Right cardiac atrium (tissue), 5 donors: ENCODE measurements around the gene APC2. TPM values are rescaled to one million over a fixed set of nuclear protein-coding genes. Genes with fewer than 3 reads are reported as not detected.

Experiments used
- ATAC-seq, 2 donors: fragments of 200-7000 bp; cut with Tn5 transposase; one replicate each; pipeline versions ENCODE4 v1.8.0 to v1.9.1; 2020; ENCODE audit warnings: moderate library complexity in 2 of 2, mild to moderate bottlenecking in 1 of 2
- DNase-seq, 3 donors: peaks; one replicate each; pipeline ENCODE4 v3.0.0-alpha.2; 2020
- H3K27ac ChIP-seq: one replicate; pipeline ENCODE4 v1.5.1; 2013; ENCODE audit warnings: mild to moderate bottlenecking, low read length, control low read depth, moderate library complexity
- H3K27me3 ChIP-seq: one replicate; pipeline ENCODE4 v1.6.1; 2013; ENCODE audit not compliant: control insufficient read depth, insufficient read depth
- H3K4me1 ChIP-seq: one replicate; pipeline ENCODE4 v1.6.1; 2013; ENCODE audit warnings: low read length; ENCODE audit not compliant: control insufficient read depth, insufficient read depth
- H3K4me3 ChIP-seq: one replicate; pipeline ENCODE4 v1.5.1; 2013; ENCODE audit warnings: low read length, control low read depth
- H3K9me3 ChIP-seq: one replicate; pipeline ENCODE4 v1.6.1; 2013; ENCODE audit warnings: low read length; ENCODE audit not compliant: control insufficient read depth
- WGBS: extraction: QIAGEN DNeasy Blood & Tissue Kit; methylation state at CpG from one replicate; pipeline ENCODE4 v1.1.7; 2013; 5-methylcytosine and 5-hydroxymethylcytosine counted together
- intact Hi-C, 4 donors: fragments of 100-400 bp; cut with DNase I; formaldehyde crosslinking; loops; one replicate each; pipeline versions ENCODE4 v1.11.0 to v1.14.0; 2022 to 2023
- polyA plus RNA-seq: library from polyadenylated mRNA; stranded (reverse); fragments of 200-250 nt; gene quantifications from one replicate; pipeline ENCODE4 v1.2.3, GENCODE V29; 2013
- total RNA-seq, 4 donors: library from RNA; stranded (reverse); fragmentation: NEBNext Ultra II Directional; extraction: Animal tissue kit (Norgen Biotek cat#: 25700); gene quantifications; one replicate each; pipeline ENCODE4 v1.2.1, GENCODE V29; 2021
- donor health status: healthy with polysubstance abuse.
- donor health status: DM: no; HTN: yes; CAD: no.
- donor health status: DM: no; HTN: no; CAD: no.
- donor health status: DM: no; HTN: yes; CAD: no; lungs with severe emphysema.
- donor health status: DM: yes; HTN: yes; CAD: no.

APC2 gene
- total and polyA plus RNA-seq, 5 donors, result 0.45 to 0.88 (median 0.68) TPM

GRCh38 chr19:1409204-1410005, 40.5 kb upstream of the APC2 start:
- H3K4me1 ChIP-seq, result peaks cover 17% of the 10 kb centered on the region
- DNase-seq, result peak in 1 of 3 donors; percentile 57
- H3K9me3 ChIP-seq, result no peaks in the 10 kb centered on the region
- H3K27ac ChIP-seq, result peak overlapping the region; percentile 90
- intact Hi-C loops, result no loop called here
- H3K27me3 ChIP-seq, result no peaks in the 10 kb centered on the region
- peak overlapping the region; percentile 97 for H3K4me3 ChIP-seq
- WGBS, result 56% methylated on average over 33 of the region's 33 CpGs
- no peak for ATAC-seq

- Histone ChIP-seq H3K4me1 (peaks cover 19% of the 10 kb centered on the region), H3K27ac (peak overlapping the region; percentile 31), H3K4me3 (no peak overlapping the region), H3K9me3 (no peaks in the 10 kb centered on the region), H3K27me3 (no peaks in the 10 kb centered on the region)
- WGBS, result 71% methylated on average over 23 of the region's 23 CpGs
- DNase-seq (peak in 2 of 3 donors; percentile 56 to 73), ATAC-seq (no peak)
- intact Hi-C loops, result no loop called here
These were observed 39.7 kb upstream of the APC2 start for GRCh38 chr19:1410136-1410786.

- Histone ChIP-seq H3K27me3 (no peaks in the 10 kb centered on the region), H3K4me3 (no peak overlapping the region), H3K9me3 (no peaks in the 10 kb centered on the region), H3K27ac (peak overlapping the region; percentile 31), H3K4me1 (peaks cover 24% of the 10 kb centered on the region)
- ATAC-seq, result no peak
- WGBS, result 74% methylated on average over 9 of the region's 9 CpGs
- intact Hi-C loops, result no loop called here
- peak in 1 of 3 donors; percentile 55 for DNase-seq
These were observed 39.1 kb upstream of the APC2 start for GRCh38 chr19:1410789-1411188.

GRCh38 chr19:1411255-1412191, 38.4 kb upstream of the APC2 start:
- no peak overlapping the region for H3K4me3 ChIP-seq
- intact Hi-C loops, result no loop called here
- 53% methylated on average over 29 of the region's 29 CpGs for WGBS
- no peaks in the 10 kb centered on the region for H3K9me3 ChIP-seq
- H3K27ac ChIP-seq, result peak overlapping the region; percentile 52
- H3K4me1 ChIP-seq, result peaks cover 31% of the 10 kb centered on the region
- no peaks in the 10 kb centered on the region for H3K27me3 ChIP-seq
- DNase-seq (peak; percentile 89 to 92 (median 92)), ATAC-seq (peak; percentile 25 to 28)

- intact Hi-C loops, result no loop called here
- no peak overlapping the region for H3K27ac ChIP-seq
- no peaks in the 10 kb centered on the region for H3K27me3 ChIP-seq
- no peak overlapping the region for H3K4me3 ChIP-seq
- WGBS, result 65% methylated on average over 21 of the region's 21 CpGs
- ATAC-seq (no peak), DNase-seq (peak in 1 of 3 donors; percentile 54)
- no peaks in the 10 kb centered on the region for H3K9me3 ChIP-seq
- H3K4me1 ChIP-seq, result peaks cover 34% of the 10 kb centered on the region
These were observed 37.5 kb upstream of the APC2 start for GRCh38 chr19:1412323-1412923.

GRCh38 chr19:1412995-1413800, 36.7 kb upstream of the APC2 start:
- Histone ChIP-seq H3K4me3 (no peak overlapping the region), H3K27ac (no peak overlapping the region), H3K27me3 (no peaks in the 10 kb centered on the region), H3K4me1 (peaks cover 41% of the 10 kb centered on the region), H3K9me3 (no peaks in the 10 kb centered on the region)
- no peak for ATAC-seq
- 75% methylated on average over 36 of the region's 36 CpGs for WGBS
- intact Hi-C loops, result no loop called here
- peak in 1 of 3 donors; percentile 67 for DNase-seq

- Histone ChIP-seq H3K4me1 (peaks cover 35% of the 10 kb centered on the region), H3K4me3 (no peak overlapping the region), H3K27me3 (no peaks in the 10 kb centered on the region), H3K9me3 (no peaks in the 10 kb centered on the region), H3K27ac (peak overlapping the region; percentile 55)
- ATAC-seq (no peak), DNase-seq (peak in 1 of 3 donors; percentile 60)
- WGBS, result 52% methylated on average over 28 of the region's 28 CpGs
- intact Hi-C loops, result no loop called here
These were observed 33.7 kb upstream of the APC2 start for GRCh38 chr19:1416014-1416841.

- Histone ChIP-seq H3K4me3 (no peak overlapping the region), H3K9me3 (no peaks in the 10 kb centered on the region), H3K27ac (no peak overlapping the region), H3K27me3 (no peaks in the 10 kb centered on the region), H3K4me1 (peaks cover 30% of the 10 kb centered on the region)
- WGBS, result 81% methylated on average over 21 of the region's 21 CpGs
- intact Hi-C loops, result no loop called here
- no peak for ATAC-seq
- peak in 2 of 3 donors; percentile 52 to 57 for DNase-seq
These were observed 32.8 kb upstream of the APC2 start for GRCh38 chr19:1417145-1417544.

- H3K9me3 ChIP-seq, result no peaks in the 10 kb centered on the region
- intact Hi-C loops, result no loop called here
- DNase-seq, result peak in 2 of 3 donors; percentile 60 to 67
- ATAC-seq, result peak in 1 of 2 donors; percentile 16
- H3K27me3 ChIP-seq, result no peaks in the 10 kb centered on the region
- H3K27ac ChIP-seq, result peak overlapping the region; percentile 6
- 47% methylated on average over 30 of the region's 30 CpGs for WGBS
- no peak overlapping the region for H3K4me3 ChIP-seq
- H3K4me1 ChIP-seq, result peaks cover 30% of the 10 kb centered on the region
These were observed 32.0 kb upstream of the APC2 start for GRCh38 chr19:1417681-1418495.
